Activated CD4-positive, alpha-beta T cell treated with anti-CD3 and anti-CD28 coated beads, Interleukin-2, amount 10 ng/mL, durations not matched to agents 7 days and 5 days (primary cell): Measurements from ENCODE around the gene CCDC40. TPM values are rescaled to one million over a fixed set of nuclear protein-coding genes. Genes with fewer than 3 reads are reported as not detected.

Experiments used
- CTCF ChIA-PET: fragments of 350-600 bp; sonication (Branson Sonifier 250); formaldehyde crosslinking; loops from one replicate; lab custom pipeline; 2021; ENCODE audit warnings: antibody characterized with exemption; lab: Charles Lee
- POLR2A ChIA-PET: fragments of 350-600 bp; sonication (Branson Sonifier 250); formaldehyde crosslinking; loops from one replicate; lab custom pipeline; 2021; ENCODE audit warnings: antibody characterized with exemption; lab: Charles Lee
- DNase-seq: peaks from one replicate; pipeline ENCODE4 v3.0.0-alpha.2; 2020
- H3K27ac Mint-ChIP-seq: one replicate; pipeline ENCODE4 v1.8.0; 2021; ENCODE audit warnings: mild to moderate bottlenecking, moderate library complexity, mixed read lengths
- H3K27me3 Mint-ChIP-seq: one replicate; pipeline ENCODE4 v1.8.0; 2021; ENCODE audit warnings: mixed read lengths
- H3K36me3 Mint-ChIP-seq: one replicate; pipeline ENCODE4 v1.8.0; 2021; ENCODE audit warnings: low read depth, mixed read lengths
- H3K4me1 Mint-ChIP-seq: one replicate; pipeline ENCODE4 v1.8.0; 2021; ENCODE audit warnings: mixed read lengths
- H3K4me3 Mint-ChIP-seq: one replicate; pipeline ENCODE4 v1.8.0; 2021; ENCODE audit warnings: mild to moderate bottlenecking, moderate library complexity, mixed read lengths
- H3K9me3 Mint-ChIP-seq: one replicate; pipeline ENCODE4 v1.8.0; 2021; ENCODE audit warnings: mixed read lengths
- total RNA-seq, 2 experiments: library from RNA; stranded (reverse); gene quantifications; one replicate each; pipeline ENCODE4 v1.2.3, GENCODE V29; 2021

Gene CCDC40
- total RNA-seq, 2 experiments from 2014 or later: not detected

GRCh38 chr17:80116276-80116920, 80.0 kb downstream of the CCDC40 start:
- no peak for DNase-seq
- CTCF ChIA-PET: interaction anchor here (2.3 kb wide), 1 partner anchor 15 kb away, joined by 8 read pairs; the partner anchor contains the start of gene GAA
- H3K36me3 Mint-ChIP-seq: no peaks in the 10 kb centered on the region
- no peak overlapping the region for H3K27ac Mint-ChIP-seq
- no peak overlapping the region for H3K4me3 Mint-ChIP-seq
- no peaks in the 10 kb centered on the region for H3K27me3 Mint-ChIP-seq
- no peaks in the 10 kb centered on the region for H3K4me1 Mint-ChIP-seq
- H3K9me3 Mint-ChIP-seq: no peaks in the 10 kb centered on the region
- POLR2A ChIA-PET: no interaction called here

- no peak for DNase-seq
- Mint-ChIP-seq H3K27me3 (no peaks in the 10 kb centered on the region), H3K9me3 (no peaks in the 10 kb centered on the region), H3K36me3 (no peaks in the 10 kb centered on the region), H3K4me3 (no peak overlapping the region), H3K4me1 (no peaks in the 10 kb centered on the region), H3K27ac (no peak overlapping the region)
- CTCF ChIA-PET: interaction anchor here (0.6 to 2.3 kb wide), 2 partner anchors 13 to 15 kb away, joined by 3 to 8 read pairs; partner anchors contain the start of gene GAA
- POLR2A ChIA-PET: no interaction called here
Observed at GRCh38 chr17:80116921-80117380, 80.5 kb downstream of the CCDC40 start.

- no peaks in the 10 kb centered on the region for H3K9me3 Mint-ChIP-seq
- H3K36me3 Mint-ChIP-seq: no peaks in the 10 kb centered on the region
- no peaks in the 10 kb centered on the region for H3K4me1 Mint-ChIP-seq
- H3K27me3 Mint-ChIP-seq: no peaks in the 10 kb centered on the region
- DNase-seq: no peak
- POLR2A ChIA-PET: no interaction called here
- no peak overlapping the region for H3K27ac Mint-ChIP-seq
- CTCF ChIA-PET: interaction anchor here (0.6 kb wide), 1 partner anchor 12 kb away, joined by 3 read pairs; no protein-coding TSS in a partner anchor
- H3K4me3 Mint-ChIP-seq: no peak overlapping the region
Observed at GRCh38 chr17:80117491-80118401, 81.3 kb downstream of the CCDC40 start.

GRCh38 chr17:80118601-80119270, 82.3 kb downstream of the CCDC40 start:
- H3K4me1 Mint-ChIP-seq: no peaks in the 10 kb centered on the region
- no peak for DNase-seq
- H3K4me3 Mint-ChIP-seq: no peak overlapping the region
- H3K36me3 Mint-ChIP-seq: no peaks in the 10 kb centered on the region
- ChIA-PET CTCF (no interaction called here), POLR2A (no interaction called here)
- H3K27me3 Mint-ChIP-seq: no peaks in the 10 kb centered on the region
- no peak overlapping the region for H3K27ac Mint-ChIP-seq
- H3K9me3 Mint-ChIP-seq: no peaks in the 10 kb centered on the region

GRCh38 chr17:80119271-80119791, 82.9 kb downstream of the CCDC40 start:
- no peaks in the 10 kb centered on the region for H3K36me3 Mint-ChIP-seq
- H3K4me1 Mint-ChIP-seq: no peaks in the 10 kb centered on the region
- ChIA-PET POLR2A (no interaction called here), CTCF (no interaction called here)
- H3K9me3 Mint-ChIP-seq: no peaks in the 10 kb centered on the region
- DNase-seq: no peak
- H3K27ac Mint-ChIP-seq: no peak overlapping the region
- no peak overlapping the region for H3K4me3 Mint-ChIP-seq
- no peaks in the 10 kb centered on the region for H3K27me3 Mint-ChIP-seq

- Mint-ChIP-seq H3K27me3 (peaks cover 3% of the 10 kb centered on the region), H3K4me3 (no peak overlapping the region), H3K27ac (no peak overlapping the region), H3K4me1 (no peaks in the 10 kb centered on the region), H3K9me3 (no peaks in the 10 kb centered on the region), H3K36me3 (no peaks in the 10 kb centered on the region)
- CTCF ChIA-PET: no interaction called here
- POLR2A ChIA-PET: no interaction called here
- no peak for DNase-seq
Observed at GRCh38 chr17:80119839-80120238, 83.4 kb downstream of the CCDC40 start.

- CTCF ChIA-PET: no interaction called here
- H3K27ac Mint-ChIP-seq: no peak overlapping the region
Observed at GRCh38 chr17:80122026-80122575, 85.7 kb downstream of the CCDC40 start.

GRCh38 chr17:80122926-80123505, 86.6 kb downstream of the CCDC40 start:
- H3K36me3 Mint-ChIP-seq: no peaks in the 10 kb centered on the region
- H3K4me1 Mint-ChIP-seq: no peaks in the 10 kb centered on the region
- H3K9me3 Mint-ChIP-seq: no peaks in the 10 kb centered on the region
- H3K27ac Mint-ChIP-seq: no peak overlapping the region
- ChIA-PET CTCF (interaction anchor here (2.4 kb wide), 1 partner anchor 22 kb away, joined by 9 read pairs; the partner anchor contains the start of gene GAA), POLR2A (no interaction called here)
- no peak for DNase-seq
- H3K27me3 Mint-ChIP-seq: peaks cover 18% of the 10 kb centered on the region
- no peak overlapping the region for H3K4me3 Mint-ChIP-seq

More at GRCh38 chr17:80122026-80122575, 85.7 kb downstream of the CCDC40 start:
- POLR2A ChIA-PET: no interaction called here
- Mint-ChIP-seq H3K4me1 (no peaks in the 10 kb centered on the region), H3K27me3 (peaks cover 13% of the 10 kb centered on the region), H3K36me3 (no peaks in the 10 kb centered on the region), H3K4me3 (no peak overlapping the region), H3K9me3 (no peaks in the 10 kb centered on the region)
- DNase-seq: no peak

- no peak overlapping the region for H3K27ac Mint-ChIP-seq
- no peaks in the 10 kb centered on the region for H3K36me3 Mint-ChIP-seq
- H3K4me1 Mint-ChIP-seq: no peaks in the 10 kb centered on the region
- no peak overlapping the region for H3K4me3 Mint-ChIP-seq
- no peaks in the 10 kb centered on the region for H3K9me3 Mint-ChIP-seq
- no peak for DNase-seq
- ChIA-PET CTCF (interaction anchor here (2.4 kb wide), 1 partner anchor 22 kb away, joined by 9 read pairs; the partner anchor contains the start of gene GAA), POLR2A (no interaction called here)
- H3K27me3 Mint-ChIP-seq: peaks cover 25% of the 10 kb centered on the region
Observed at GRCh38 chr17:80123791-80124190, 87.3 kb downstream of the CCDC40 start.

GRCh38 chr17:80124351-80124981, 88.0 kb downstream of the CCDC40 start:
- Mint-ChIP-seq H3K27me3 (peaks cover 32% of the 10 kb centered on the region), H3K27ac (no peak overlapping the region), H3K9me3 (no peaks in the 10 kb centered on the region), H3K4me3 (no peak overlapping the region), H3K36me3 (no peaks in the 10 kb centered on the region), H3K4me1 (no peaks in the 10 kb centered on the region)
- CTCF ChIA-PET: interaction anchor here (2.4 kb wide), 1 partner anchor 23 kb away, joined by 9 read pairs; the partner anchor contains the start of gene GAA
- POLR2A ChIA-PET: no interaction called here
- DNase-seq: no peak

- no peaks in the 10 kb centered on the region for H3K36me3 Mint-ChIP-seq
- DNase-seq: no peak
- H3K4me1 Mint-ChIP-seq: no peaks in the 10 kb centered on the region
- no peaks in the 10 kb centered on the region for H3K9me3 Mint-ChIP-seq
- H3K27ac Mint-ChIP-seq: no peak overlapping the region
- H3K4me3 Mint-ChIP-seq: no peak overlapping the region
- POLR2A ChIA-PET: no interaction called here
- CTCF ChIA-PET: interaction anchor here (2.4 kb wide), 1 partner anchor 25 kb away, joined by 9 read pairs; the partner anchor contains the start of gene GAA
- H3K27me3 Mint-ChIP-seq: peaks cover 36% of the 10 kb centered on the region
Observed at GRCh38 chr17:80125656-80126448, 89.4 kb downstream of the CCDC40 start.
